T-helper 9 cell (primary cell): ENCODE data around the gene CACNA1I.
A peak's percentile ranks its signal among the peaks of the same experiment; 100 is the strongest.

Experiments
- DNase-seq: peaks from one replicate; pipeline ENCODE4 v3.0.0-alpha.2; 2020

CACNA1I gene

DNA sequence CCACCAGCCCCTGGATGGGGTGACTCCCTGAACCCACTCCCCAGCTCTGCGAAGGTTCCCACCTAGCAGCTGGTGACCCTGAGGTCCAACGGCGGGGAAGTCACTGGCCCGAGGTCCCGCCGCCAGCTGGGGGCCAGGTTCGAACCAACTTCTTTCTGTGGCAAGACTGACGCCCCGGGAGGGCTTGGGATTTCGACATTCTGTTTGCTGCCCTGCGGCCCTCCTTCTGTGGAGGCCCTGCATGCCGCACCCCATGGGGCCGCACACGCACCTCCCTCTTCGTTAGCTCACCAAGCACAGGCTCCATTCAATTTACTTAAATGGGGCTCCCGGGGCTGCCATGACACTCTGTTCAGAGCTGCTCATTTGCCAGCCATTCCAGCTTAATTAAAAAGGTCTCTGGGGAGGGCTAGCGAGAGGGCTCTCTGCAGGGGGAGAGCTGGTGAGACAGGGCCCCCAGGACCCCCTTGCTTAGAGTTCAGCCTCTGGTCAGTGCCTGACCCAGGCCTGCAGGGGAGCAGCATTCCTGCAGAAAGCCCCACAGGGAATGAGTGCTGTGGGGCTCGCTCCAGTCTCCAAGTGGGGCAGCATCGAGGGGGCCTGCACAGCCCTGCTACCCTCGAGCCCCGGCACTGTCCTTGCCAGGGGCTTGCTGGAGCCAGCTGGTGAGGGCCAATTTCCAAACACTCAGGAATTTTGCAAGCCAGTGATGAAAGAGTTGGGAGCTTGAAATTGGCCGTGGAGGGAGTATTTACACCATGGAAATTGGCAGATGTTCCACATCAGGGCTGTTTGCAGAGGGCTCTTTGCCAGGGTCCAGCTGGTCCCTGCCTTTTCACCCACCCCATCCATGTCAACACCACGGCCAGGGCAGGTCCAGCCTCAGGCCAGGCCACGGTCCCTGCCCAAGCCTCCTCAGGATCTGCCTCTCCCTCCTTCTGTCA lies 80.8 kb downstream of the CACNA1I start:
- DNase-seq = no peak

- no peak for DNase-seq
These were observed 82.6 kb downstream of the CACNA1I start for GRCh38 chr22:39652990-39653786.

GRCh38 chr22:39653787-39654077 lies 83.2 kb downstream of the CACNA1I start:
- no peak for DNase-seq

GRCh38 chr22:39654131-39654926 lies 83.8 kb downstream of the CACNA1I start:
- DNase-seq = no peak

DNA sequence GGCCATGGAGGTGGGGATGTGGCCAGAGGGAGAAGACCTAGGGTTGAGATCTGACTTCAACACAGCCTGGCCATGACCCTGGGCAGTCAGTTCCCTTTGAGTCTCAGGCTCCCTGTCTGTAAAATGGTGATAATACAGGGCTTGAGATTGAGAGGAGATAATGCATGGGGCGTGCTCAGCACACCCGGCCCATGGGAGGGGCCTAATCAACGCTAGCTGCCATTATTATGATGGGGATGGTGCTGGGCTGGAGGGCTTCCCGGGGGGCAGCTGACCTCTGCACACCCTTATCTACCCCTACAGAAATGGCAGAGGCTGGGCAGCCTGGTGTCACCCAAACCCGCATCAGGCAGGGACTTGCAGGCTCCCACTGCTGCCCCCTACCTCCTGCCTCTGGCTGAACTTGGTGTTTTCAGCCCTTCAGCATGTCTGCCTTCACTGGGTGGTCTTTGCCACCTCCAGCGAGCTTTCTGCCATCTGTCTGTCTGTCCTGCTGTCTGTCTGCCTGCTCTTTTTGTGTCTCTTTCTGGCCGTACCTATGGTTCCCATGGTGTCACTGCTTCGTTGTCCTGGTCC lies 84.5 kb downstream of the CACNA1I start:
- no peak for DNase-seq

GRCh38 chr22:39655831-39656230 lies 85.3 kb downstream of the CACNA1I start:
- no peak for DNase-seq

DNA sequence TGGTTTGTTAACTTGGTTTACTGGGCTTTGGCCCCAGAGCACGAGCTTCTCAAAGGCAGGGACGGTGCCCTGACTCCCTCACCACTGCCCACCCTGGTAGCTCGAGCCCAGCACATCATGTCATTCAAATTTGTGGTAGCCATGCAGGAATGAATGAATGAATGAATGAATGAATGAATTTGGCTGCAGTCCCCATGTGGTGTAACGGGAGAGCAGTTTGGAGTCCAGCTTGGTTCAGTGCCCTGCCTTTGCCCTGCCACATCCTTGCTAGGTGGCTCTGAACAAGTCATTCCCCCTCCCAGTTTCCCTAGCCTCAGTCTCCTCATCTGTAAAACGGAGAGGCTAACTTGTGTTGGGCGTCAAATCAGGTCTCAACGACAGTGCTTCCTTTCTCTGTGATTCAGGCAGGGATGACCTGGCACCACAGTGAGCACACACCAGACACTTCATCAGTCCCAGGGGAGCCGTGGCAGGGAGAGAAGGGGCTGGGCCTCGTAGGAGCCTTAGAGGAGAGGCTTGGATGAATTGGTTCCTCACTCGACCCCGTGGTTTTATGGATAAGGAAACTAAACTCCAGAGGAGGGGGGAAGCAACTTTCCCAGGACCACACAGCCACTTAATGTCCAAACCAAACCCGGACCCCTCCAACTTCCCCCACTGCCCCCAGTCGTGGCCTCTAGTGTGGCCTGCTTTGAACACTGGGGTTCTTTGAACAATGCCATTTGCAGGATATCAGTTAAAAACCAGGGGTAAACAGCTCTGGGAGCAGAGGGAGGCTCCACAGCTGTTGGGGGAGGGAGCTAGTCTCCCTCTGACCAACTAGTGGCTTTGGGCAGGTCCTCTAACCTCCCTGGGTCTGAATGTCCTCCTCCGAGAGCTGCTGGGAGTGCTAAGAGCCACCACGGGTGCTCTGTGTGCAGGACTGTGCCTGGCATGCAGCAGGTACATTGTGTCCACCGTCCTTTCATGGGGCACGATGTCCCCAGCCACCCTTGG lies 86.2 kb downstream of the CACNA1I start:
- no peak for DNase-seq

DNA sequence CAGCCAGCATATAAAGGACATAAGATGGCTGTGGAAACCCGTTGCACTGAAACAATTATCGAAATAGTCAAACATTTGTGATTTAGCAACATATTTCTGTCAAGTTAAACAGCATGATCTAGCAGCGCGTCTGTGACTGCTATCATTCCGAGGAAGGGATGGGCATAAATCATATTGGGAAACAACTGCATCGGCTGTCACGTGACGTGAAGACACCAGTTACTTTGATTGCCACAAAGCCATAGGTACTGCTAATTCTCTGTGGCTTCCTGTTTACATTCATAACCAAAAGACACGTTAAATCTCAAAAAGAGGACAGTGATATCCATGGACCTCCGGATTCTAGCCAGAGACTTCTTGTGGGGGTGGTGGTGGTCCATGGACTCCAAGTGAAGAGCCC lies 87.8 kb downstream of the CACNA1I start:
- DNase-seq = peak; percentile 26

DNA sequence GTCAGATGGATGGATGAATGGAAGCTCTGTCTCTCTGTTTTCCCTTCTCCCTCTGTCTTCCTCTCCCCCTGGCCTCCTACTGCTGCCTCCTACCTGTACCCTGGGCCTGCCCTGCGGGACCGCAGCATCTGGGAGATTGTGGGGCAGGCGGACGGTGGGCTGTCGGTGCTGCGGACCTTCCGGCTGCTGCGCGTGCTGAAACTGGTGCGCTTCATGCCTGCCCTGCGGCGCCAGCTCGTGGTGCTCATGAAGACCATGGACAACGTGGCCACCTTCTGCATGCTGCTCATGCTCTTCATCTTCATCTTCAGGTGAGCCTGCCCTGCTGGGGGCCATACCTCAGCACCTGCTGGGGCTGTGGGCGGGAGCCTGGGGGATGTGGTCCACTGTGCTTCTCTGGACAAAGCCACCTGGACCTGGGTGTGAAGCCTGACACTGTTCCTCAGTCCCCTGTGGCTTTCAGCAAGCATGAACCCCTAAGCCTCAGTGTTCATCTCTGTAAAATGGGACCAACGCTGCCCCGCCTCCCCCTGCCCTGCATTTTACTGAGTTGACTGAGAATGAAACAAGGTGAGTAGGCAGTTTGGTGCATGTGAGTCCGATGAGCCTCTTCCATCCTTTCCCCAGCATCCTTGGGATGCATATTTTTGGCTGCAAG lies 88.4 kb downstream of the CACNA1I start:
- no peak for DNase-seq

- DNase-seq = no peak
These were observed 90.9 kb downstream of the CACNA1I start for GRCh38 chr22:39661501-39661841.

DNA sequence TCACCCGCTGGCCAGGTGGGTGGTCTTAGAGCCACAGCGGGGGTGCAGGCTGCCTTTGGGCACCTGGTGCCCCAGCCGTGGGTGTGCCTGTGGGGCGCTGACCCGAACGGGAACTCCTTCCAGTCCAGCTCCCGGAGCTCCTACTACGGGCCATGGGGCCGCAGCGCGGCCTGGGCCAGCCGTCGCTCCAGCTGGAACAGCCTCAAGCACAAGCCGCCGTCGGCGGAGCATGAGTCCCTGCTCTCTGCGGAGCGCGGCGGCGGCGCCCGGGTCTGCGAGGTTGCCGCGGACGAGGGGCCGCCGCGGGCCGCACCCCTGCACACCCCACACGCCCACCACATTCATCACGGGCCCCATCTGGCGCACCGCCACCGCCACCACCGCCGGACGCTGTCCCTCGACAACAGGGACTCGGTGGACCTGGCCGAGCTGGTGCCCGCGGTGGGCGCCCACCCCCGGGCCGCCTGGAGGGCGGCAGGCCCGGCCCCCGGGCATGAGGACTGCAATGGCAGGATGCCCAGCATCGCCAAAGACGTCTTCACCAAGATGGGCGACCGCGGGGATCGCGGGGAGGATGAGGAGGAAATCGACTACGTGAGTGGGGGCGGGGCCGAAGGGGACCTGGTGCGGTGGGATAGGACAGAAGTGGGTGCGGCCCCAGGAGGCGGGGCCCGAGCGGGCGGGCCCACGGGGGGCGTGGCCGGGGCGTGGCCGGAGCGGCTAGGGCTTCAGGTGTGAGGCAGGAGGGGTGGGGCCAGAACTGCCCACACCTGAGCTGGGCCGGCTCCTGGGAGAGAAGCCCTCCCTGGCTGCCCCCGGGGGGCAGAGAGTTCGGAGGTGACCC lies 91.5 kb downstream of the CACNA1I start:
- peak; percentile 74 for DNase-seq

DNA sequence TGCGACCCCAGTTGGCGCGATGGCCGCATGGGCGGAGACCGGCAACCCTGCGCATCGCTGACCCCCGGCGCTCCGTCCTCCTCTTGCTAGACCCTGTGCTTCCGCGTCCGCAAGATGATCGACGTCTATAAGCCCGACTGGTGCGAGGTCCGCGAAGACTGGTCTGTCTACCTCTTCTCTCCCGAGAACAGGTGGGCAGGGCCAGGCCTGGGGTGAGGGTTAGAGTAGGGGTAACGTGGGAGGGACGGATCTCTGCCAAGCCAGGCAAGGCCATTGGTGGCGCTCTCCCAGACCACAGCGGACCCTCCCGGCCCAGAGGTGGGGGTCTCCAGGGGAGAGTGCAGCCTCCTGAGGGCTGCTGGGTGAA lies 92.1 kb downstream of the CACNA1I start:
- DNase-seq = no peak

GRCh38 chr22:39663751-39664150 lies 93.2 kb downstream of the CACNA1I start:
- no peak for DNase-seq

DNA sequence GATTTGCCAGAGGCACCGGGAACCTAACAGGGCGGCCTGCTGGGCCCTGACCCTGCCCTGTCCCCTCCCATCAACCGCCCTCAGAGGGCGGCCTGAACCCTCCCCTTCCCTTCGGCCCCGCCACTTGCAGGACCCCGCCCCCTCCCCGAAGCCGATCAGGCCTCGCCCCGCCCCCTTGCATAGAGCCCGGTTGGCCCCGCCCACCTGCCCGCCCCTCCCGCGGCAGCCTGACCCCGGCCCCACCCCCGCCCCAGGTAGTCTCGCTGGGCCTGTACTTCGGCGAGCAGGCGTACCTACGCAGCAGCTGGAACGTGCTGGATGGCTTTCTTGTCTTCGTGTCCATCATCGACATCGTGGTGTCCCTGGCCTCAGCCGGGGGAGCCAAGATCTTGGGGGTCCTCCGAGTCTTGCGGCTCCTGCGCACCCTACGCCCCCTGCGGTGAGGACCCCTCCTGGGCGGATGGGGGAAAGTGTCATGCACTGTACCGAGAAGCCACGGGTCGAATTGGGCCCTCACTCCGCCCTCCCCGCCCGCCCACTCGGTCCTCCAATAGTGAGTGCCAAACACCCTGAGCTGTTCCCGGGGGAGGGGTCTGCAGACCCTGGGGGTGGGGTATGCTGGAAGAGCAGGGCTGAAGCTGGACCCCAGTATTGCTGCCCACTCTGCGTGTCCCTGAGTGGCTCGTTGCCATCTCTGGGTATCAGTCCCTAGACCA lies 94.1 kb downstream of the CACNA1I start:
- peak; percentile 17 for DNase-seq

DNA sequence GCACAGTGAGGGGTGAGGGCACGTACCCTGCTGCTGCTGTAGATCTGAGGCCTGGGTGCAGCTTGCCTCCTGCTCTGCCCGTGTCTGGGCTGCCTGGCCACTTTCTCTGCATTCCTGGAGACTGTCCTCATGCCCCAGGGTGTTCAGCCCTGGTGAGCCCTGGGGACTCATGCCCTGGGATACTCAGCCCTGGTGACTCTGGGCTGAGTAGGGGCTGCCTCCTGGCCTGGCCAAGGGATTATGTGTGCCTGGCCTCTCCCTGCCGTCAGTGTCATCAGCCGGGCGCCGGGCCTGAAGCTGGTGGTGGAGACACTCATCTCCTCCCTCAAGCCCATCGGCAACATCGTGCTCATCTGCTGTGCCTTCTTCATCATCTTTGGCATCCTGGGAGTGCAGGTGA lies 94.7 kb downstream of the CACNA1I start:
- DNase-seq = no peak

DNA sequence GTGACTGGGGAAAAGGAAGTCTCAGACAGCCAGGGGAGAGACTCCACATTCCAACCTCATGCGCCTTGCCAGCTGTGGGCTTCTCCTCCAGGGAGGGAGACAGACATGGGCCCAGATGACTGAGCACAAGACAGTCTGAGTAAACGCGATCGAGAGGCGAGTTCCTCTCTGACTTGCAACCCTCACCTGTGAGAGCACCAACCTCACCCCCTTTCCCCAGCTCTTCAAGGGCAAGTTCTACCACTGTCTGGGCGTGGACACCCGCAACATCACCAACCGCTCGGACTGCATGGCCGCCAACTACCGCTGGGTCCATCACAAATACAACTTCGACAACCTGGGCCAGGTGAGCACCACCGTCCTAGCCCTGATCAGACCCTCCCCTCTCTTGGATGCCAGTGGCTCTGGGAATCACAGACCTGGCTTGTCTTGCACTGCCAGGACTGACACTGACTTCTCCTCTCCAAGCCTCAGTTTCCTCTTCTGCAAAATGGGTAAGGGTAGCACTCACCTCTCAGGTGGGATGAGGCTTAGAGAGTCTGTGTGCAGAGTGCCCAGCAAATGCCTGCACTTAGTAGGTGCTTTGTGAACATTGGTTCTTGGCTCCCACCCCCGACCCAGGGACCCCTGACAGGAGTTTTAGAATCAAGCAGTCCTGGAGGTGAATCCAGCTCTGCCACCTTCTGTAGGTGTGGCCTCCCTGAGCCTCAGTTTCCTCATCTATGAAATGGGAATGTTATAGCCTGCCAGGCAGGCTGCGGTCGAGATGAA lies 95.3 kb downstream of the CACNA1I start:
- DNase-seq = no peak

- DNase-seq = no peak
These were observed 95.9 kb downstream of the CACNA1I start for GRCh38 chr22:39666495-39666894.

- no peak for DNase-seq
These were observed 96.4 kb downstream of the CACNA1I start for GRCh38 chr22:39666926-39667325.

DNA sequence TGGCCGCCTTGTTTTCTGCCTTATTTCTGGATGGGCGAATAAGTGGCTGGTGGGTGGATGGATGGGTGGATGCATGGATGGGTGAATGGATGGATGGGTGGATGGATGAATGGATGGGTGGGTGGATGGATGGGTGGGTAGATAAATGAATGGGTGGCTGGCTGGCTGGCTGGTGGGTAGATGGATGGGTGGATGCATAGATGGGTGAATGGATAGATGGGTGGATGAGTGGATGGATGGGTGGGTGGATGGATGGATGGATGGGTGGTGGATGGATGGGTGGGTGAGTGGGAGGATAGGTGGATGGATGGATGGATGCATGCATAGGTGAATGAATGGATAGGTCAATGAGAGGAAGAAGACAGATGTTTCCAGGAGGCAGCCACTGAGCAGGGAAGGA lies 98.9 kb downstream of the CACNA1I start:
- no peak for DNase-seq
